Endothelial cell of umbilical vein (primary cell): ENCODE measurements around the gene PALD1. TPM values are rescaled to one million over a fixed set of nuclear protein-coding genes. Genes with fewer than 3 reads are reported as not detected.

ENCODE experiments used
- BruUV-seq: library from RNA; stranded (reverse); fragments of 400-500 nt; replicated peaks from 2 replicates; lab custom pipeline; 2021; lab: Mats Ljungman, UMichigan
- CTCF ChIA-PET: fragments of 300-600, 350-600 bp; sonication (Branson Sonifier 250); formaldehyde crosslinking; loops from one replicate; lab custom pipeline; 2021; ENCODE audit warnings: antibody characterized with exemption, inconsistent platforms; lab: Charles Lee
- POLR2A ChIA-PET: fragments of 300-600, 350-600 bp; sonication (Branson Sonifier 250); formaldehyde crosslinking; loops from one replicate; lab custom pipeline; 2021; ENCODE audit warnings: antibody characterized with exemption, inconsistent platforms; lab: Charles Lee
- DNase-seq: peaks from one replicate; pipeline ENCODE4 v3.0.0-alpha.2; 2011; ENCODE audit warnings: low read depth, low spot score
- FAIRE-seq: peaks from 2 replicates; lab custom pipeline; 2011; peaks lifted over from hg19 to GRCh38; lab: Jason Lieb, UNC
- H2AFZ ChIP-seq: 2 replicates; pipeline ENCODE4 v1.6.0; 2012; ENCODE audit warnings: low read depth, low read length, control low read depth, inconsistent platforms
- H3K27ac ChIP-seq: 2 replicates; pipeline ENCODE4 v1.5.1; 2011; ENCODE audit warnings: low read depth, mild to moderate bottlenecking, control low read depth, low read length, moderate library complexity; ENCODE audit not compliant: insufficient read depth
- H3K27me3 ChIP-seq, 2 experiments: 2 replicates each; pipeline versions ENCODE4 v1.6.0 to v1.6.1; 2011; ENCODE audit warnings: low read length in 2 of 2, mixed read lengths in 1 of 2; ENCODE audit not compliant: control insufficient read depth in 2 of 2, insufficient read depth in 2 of 2
- H3K36me3 ChIP-seq, 2 experiments: 2 replicates in 1 of 2; 3 replicates in 1 of 2; pipeline ENCODE4 v1.5.1; 2011; ENCODE audit warnings: low read length in 2 of 2, mild to moderate bottlenecking in 1 of 2, moderate library complexity in 1 of 2; ENCODE audit not compliant: control insufficient read depth in 2 of 2, insufficient read depth in 2 of 2; ENCODE audit errors: extremely low read depth in 1 of 2
- H3K4me1 ChIP-seq: 3 replicates; pipeline ENCODE4 v1.5.1; 2011; ENCODE audit warnings: mild to moderate bottlenecking, low read length; ENCODE audit not compliant: control insufficient read depth, insufficient read depth; ENCODE audit errors: extremely low read depth
- H3K4me2 ChIP-seq: 2 replicates; pipeline ENCODE4 v1.6.1; 2011; ENCODE audit warnings: low read length, control low read depth, mixed read lengths; ENCODE audit not compliant: insufficient read depth
- H3K4me3 ChIP-seq, 3 experiments: fragments of 200-600 bp in 1 of 3; sonication (generic), shearing (Covaris generic) in 1 of 3; replicated peaks in 1 of 3; 2 replicates each; pipeline ENCODE4 v1.5.1; 2011 to 2016; ENCODE audit warnings: control low read depth in 3 of 3, low read length in 3 of 3, mild to moderate bottlenecking in 2 of 3, inconsistent platforms in 1 of 3, low read depth in 1 of 3, moderate library complexity in 1 of 3; ENCODE audit not compliant: insufficient read depth in 1 of 3
- H3K79me2 ChIP-seq: 2 replicates; pipeline ENCODE4 v1.6.0; 2012; ENCODE audit warnings: low read length, inconsistent platforms; ENCODE audit not compliant: control insufficient read depth, insufficient read depth
- H3K9ac ChIP-seq: replicated peaks from 2 replicates; pipeline ENCODE3; 2011; ENCODE audit warnings: low read length, control low read depth; ENCODE audit not compliant: insufficient read depth; ENCODE audit errors: extremely low read depth
- H3K9me1 ChIP-seq: replicated peaks from 3 replicates; pipeline ENCODE4 v1.6.0; 2011; ENCODE audit warnings: mild to moderate bottlenecking, low read length; ENCODE audit not compliant: control insufficient read depth, insufficient read depth; ENCODE audit errors: extremely low read depth
- H3K9me3 ChIP-seq: replicated peaks from 2 replicates; pipeline ENCODE4 v1.5.1; 2012; ENCODE audit warnings: low read length, inconsistent platforms; ENCODE audit not compliant: control insufficient read depth, insufficient read depth
- H4K20me1 ChIP-seq: replicated peaks from 2 replicates; pipeline ENCODE3; 2011; ENCODE audit warnings: mild to moderate bottlenecking, low read length; ENCODE audit not compliant: control insufficient read depth, insufficient read depth; ENCODE audit errors: extremely low read depth
- CTCF ChIP-seq, 2 donors: IDR thresholded peaks; 1 replicate in 1 of 2; 2 replicates in 1 of 2; pipeline ENCODE4 v1.5.1; 2011; ENCODE audit warnings: low read length in 2 of 2, mild to moderate bottlenecking in 2 of 2, moderate library complexity in 2 of 2, control low read depth in 1 of 2, inconsistent platforms in 1 of 2, low read depth in 1 of 2; ENCODE audit not compliant: insufficient read depth in 1 of 2; ENCODE audit errors: extremely low read depth in 1 of 2
- EZH2 ChIP-seq: IDR thresholded peaks from 2 replicates; pipeline ENCODE4 v1.6.1; 2012; ENCODE audit warnings: borderline replicate concordance, low read depth, mild to moderate bottlenecking, moderate library complexity, low read length, inconsistent platforms; ENCODE audit not compliant: severe bottlenecking
- FOS ChIP-seq: IDR thresholded peaks from 2 replicates; pipeline ENCODE4 v1.6.1; 2011; ENCODE audit warnings: mild to moderate bottlenecking, low read length, moderate library complexity, borderline replicate concordance; ENCODE audit not compliant: insufficient read depth
- GATA2 ChIP-seq: IDR thresholded peaks from 2 replicates; pipeline ENCODE4 v1.7.0; 2011; ENCODE audit warnings: low read depth, mild to moderate bottlenecking, moderate library complexity, mixed read lengths, low read length; ENCODE audit not compliant: insufficient read length, insufficient read depth
- JUN ChIP-seq: IDR thresholded peaks from 2 replicates; pipeline ENCODE4 v1.6.1; 2011; ENCODE audit warnings: borderline replicate concordance, low read depth; ENCODE audit not compliant: insufficient read length, insufficient read depth
- MAX ChIP-seq: IDR thresholded peaks from 2 replicates; pipeline ENCODE4 v1.6.1; 2011; ENCODE audit not compliant: insufficient read depth, insufficient read length
- MYC ChIP-seq: IDR thresholded peaks from one replicate; pipeline ENCODE4 v1.6.1; 2011; ENCODE audit warnings: mild to moderate bottlenecking, low read depth, low read length
- POLR2A ChIP-seq: IDR thresholded peaks from 2 replicates; pipeline ENCODE4 v1.6.1; 2012; ENCODE audit warnings: low read depth, mild to moderate bottlenecking, control low read depth, low read length
- dilution Hi-C: fragments of 300-500 bp; cut with MboI; formaldehyde crosslinking; loops from one replicate; pipeline ENCODE4 v1.15.0; 2019; ENCODE audit warnings: low sequenced_read_pairs; ENCODE audit not compliant: extremely low pct_ligation_motif_present
- intact Hi-C: fragments of 100-400 bp; cut with micrococcal nuclease; formaldehyde crosslinking; loops from one replicate; pipeline ENCODE4 v1.10.0; 2022
- polyA plus RNA-seq, 4 experiments: library from polyadenylated mRNA; depleted of rRNA in 3 of 4; stranded (reverse) in 3 of 4; unstranded in 1 of 4; fragments of >200 nt; gene quantifications; 2 replicates each; pipeline versions ENCODE4 v1.2.1 to v1.2.3, GENCODE V29; 2011 to 2012; ENCODE audit warnings: missing spikeins in 1 of 4
- total RNA-seq: library from RNA; stranded (reverse); gene quantifications from 2 replicates; pipeline ENCODE4 v1.2.3, GENCODE V29; 2021

PALD1 gene
- total and polyA plus RNA-seq, 2 donors (not counting 3 experiments of a cell fraction or from before 2014, with no cell fraction given): 16.6 to 73.3 TPM

- Histone ChIP-seq H4K20me1 (no peaks in the 10 kb centered on the region), H3K4me1 (no peaks in the 10 kb centered on the region), H3K4me3 (no peak overlapping the region), H2AFZ (no peak overlapping the region), H3K9me3 (no peaks in the 10 kb centered on the region), H3K27me3 (no peaks in the 10 kb centered on the region), H3K27ac (no peak overlapping the region), H3K9ac (no peak overlapping the region), H3K9me1 (no peaks in the 10 kb centered on the region), H3K4me2 (no peak overlapping the region), H3K79me2 (no peaks in the 10 kb centered on the region), H3K36me3 (peaks cover 0 to 4% of the 10 kb centered on the region in 2 experiments)
- ChIA-PET POLR2A (no interaction called here), CTCF (interaction anchor here (1.1 to 2.4 kb wide), 4 partner anchors 38 to 328 kb away, joined by 3 to 18 read pairs (median 10); no protein-coding TSS in a partner anchor)
- intact Hi-C loops: loop anchor here (1.0 kb wide), 2 partner anchors 209 to 330 kb away; no protein-coding TSS in a partner anchor
- TF ChIP-seq JUN (no peak), CTCF (IDR thresholded peaks at IDR 0.05; ENCODE audit: extremely low read depth in 1 of 2, insufficient read depth in 1 of 2, low read depth in 1 of 2, low read length in 2 of 2) (peak; percentile 76 to 84)
- dilution Hi-C loops: no loop called here
- BruUV-seq: no TSS peak
- FAIRE-seq (peak; percentile 77), DNase-seq (peak; percentile 59)
Observed at GRCh38 chr10:70549962-70550458, 71.4 kb downstream of the PALD1 start.

DNA sequence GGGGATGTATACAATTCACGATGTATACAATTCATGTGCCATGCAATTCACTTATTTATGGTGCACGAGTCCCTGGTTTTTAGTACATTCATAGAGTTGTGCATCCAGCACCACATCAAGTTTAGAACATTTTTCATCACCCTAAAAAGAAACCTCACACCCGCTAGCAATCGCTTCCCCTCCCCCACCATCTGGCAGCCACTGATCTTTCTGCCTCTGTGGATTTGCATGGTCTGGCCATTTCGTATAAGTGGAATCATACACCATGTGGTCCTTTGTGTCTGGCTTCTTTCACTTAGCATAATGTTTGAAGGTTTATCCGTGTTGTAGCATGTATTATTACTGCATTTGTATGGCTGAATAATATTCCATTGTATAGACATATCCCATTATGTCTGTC lies 71.9 kb downstream of the PALD1 start:
- POLR2A ChIA-PET: no interaction called here
- CTCF ChIA-PET: interaction anchor here (1.2 to 2.4 kb wide), 5 partner anchors 204 to 329 kb away, joined by 3 to 18 read pairs (median 7); no protein-coding TSS in a partner anchor
- H3K9ac ChIP-seq: no peak overlapping the region

More for the DNA sequence above, 71.9 kb downstream of the PALD1 start:
- DNase-seq (no peak), FAIRE-seq (no peak)
- intact Hi-C loops (loop anchor here (1.0 kb wide), 2 partner anchors 209 to 330 kb away; no protein-coding TSS in a partner anchor), dilution Hi-C loops (no loop called here)
- Histone ChIP-seq H3K9me3 (no peaks in the 10 kb centered on the region), H3K79me2 (no peaks in the 10 kb centered on the region), H3K36me3 (peaks cover 0 to 4% of the 10 kb centered on the region in 2 experiments), H3K9me1 (no peaks in the 10 kb centered on the region), H3K27ac (no peak overlapping the region), H3K4me2 (no peak overlapping the region), H3K4me1 (no peaks in the 10 kb centered on the region), H4K20me1 (no peaks in the 10 kb centered on the region), H2AFZ (no peak overlapping the region), H3K4me3 (no peak overlapping the region), H3K27me3 (no peaks in the 10 kb centered on the region)
- no TSS peak for BruUV-seq
- TF ChIP-seq JUN: no peak
- no peak for TF ChIP-seq EZH2
- TF ChIP-seq FOS: no peak
- TF ChIP-seq GATA2: no peak
- no peak for TF ChIP-seq MAX
- TF ChIP-seq POLR2A: no peak
- TF ChIP-seq MYC: no peak
- no peak for TF ChIP-seq CTCF (IDR thresholded peaks at IDR 0.05; ENCODE audit: extremely low read depth in 1 of 2, insufficient read depth in 1 of 2, low read depth in 1 of 2, low read length in 2 of 2)
